ENCODE results near the gene WSCD1.

GRCh38 chr17:6166492-6167179 lies 96.5 kb downstream of the WSCD1 start:
- TF ChIP-seq, protein P1, sequence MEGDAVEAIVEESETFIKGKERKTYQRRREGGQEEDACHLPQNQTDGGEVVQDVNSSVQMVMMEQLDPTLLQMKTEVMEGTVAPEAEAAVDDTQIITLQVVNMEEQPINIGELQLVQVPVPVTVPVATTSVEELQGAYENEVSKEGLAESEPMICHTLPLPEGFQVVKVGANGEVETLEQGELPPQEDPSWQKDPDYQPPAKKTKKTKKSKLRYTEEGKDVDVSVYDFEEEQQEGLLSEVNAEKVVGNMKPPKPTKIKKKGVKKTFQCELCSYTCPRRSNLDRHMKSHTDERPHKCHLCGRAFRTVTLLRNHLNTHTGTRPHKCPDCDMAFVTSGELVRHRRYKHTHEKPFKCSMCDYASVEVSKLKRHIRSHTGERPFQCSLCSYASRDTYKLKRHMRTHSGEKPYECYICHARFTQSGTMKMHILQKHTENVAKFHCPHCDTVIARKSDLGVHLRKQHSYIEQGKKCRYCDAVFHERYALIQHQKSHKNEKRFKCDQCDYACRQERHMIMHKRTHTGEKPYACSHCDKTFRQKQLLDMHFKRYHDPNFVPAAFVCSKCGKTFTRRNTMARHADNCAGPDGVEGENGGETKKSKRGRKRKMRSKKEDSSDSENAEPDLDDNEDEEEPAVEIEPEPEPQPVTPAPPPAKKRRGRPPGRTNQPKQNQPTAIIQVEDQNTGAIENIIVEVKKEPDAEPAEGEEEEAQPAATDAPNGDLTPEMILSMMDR (IDR thresholded peaks at IDR 0.05) = no peak
- no peak for TF ChIP-seq POLR2A (IDR thresholded peaks at IDR 0.05)
